Karpas-422 (cell line): ENCODE data around the gene EIF1B. TPM values are rescaled to one million over a fixed set of nuclear protein-coding genes. Genes with fewer than 3 reads are reported as not detected.

ENCODE experiments used
- DNase-seq: peaks from one replicate; pipeline ENCODE4 v3.0.0-alpha.2; 2015
- H2AFZ ChIP-seq: fragments of 200-600 bp; sonication (generic); 2 replicates; pipeline ENCODE4 v1.6.1; 2014; ENCODE audit warnings: antibody characterized with exemption, low read length, mixed read lengths
- H3K27ac ChIP-seq: fragments of 200-600 bp; sonication (generic); 2 replicates; pipeline ENCODE4 v1.5.1; 2014; ENCODE audit warnings: mild to moderate bottlenecking, low read length, moderate library complexity
- H3K27me3 ChIP-seq: fragments of 200-600 bp; sonication (generic); 2 replicates; pipeline ENCODE4 v1.6.1; 2014; ENCODE audit warnings: low read length, mixed read lengths
- H3K36me3 ChIP-seq: fragments of 200-600 bp; sonication (generic); 2 replicates; pipeline ENCODE4 v1.6.1; 2014; ENCODE audit warnings: low read length, mixed read lengths; ENCODE audit not compliant: insufficient read depth
- H3K4me1 ChIP-seq: fragments of 200-600 bp; sonication (generic); 2 replicates; pipeline ENCODE4 v1.6.1; 2014; ENCODE audit warnings: mild to moderate bottlenecking, low read length, mixed read lengths
- H3K4me2 ChIP-seq: fragments of 200-600 bp; sonication (generic); 2 replicates; pipeline ENCODE4 v1.6.1; 2014; ENCODE audit warnings: low read length, low read depth, mild to moderate bottlenecking; ENCODE audit not compliant: poor library complexity, severe bottlenecking
- H3K4me3 ChIP-seq: fragments of 200-600 bp; sonication (generic); 2 replicates; pipeline ENCODE4 v1.5.1; 2014; ENCODE audit warnings: mild to moderate bottlenecking, antibody characterized with exemption, low read length, mixed read lengths
- H3K79me2 ChIP-seq: fragments of 200-600 bp; sonication (generic); 2 replicates; pipeline ENCODE4 v1.6.1; 2014; ENCODE audit warnings: mild to moderate bottlenecking, low read length, mixed read lengths
- H3K9ac ChIP-seq: fragments of 200-600 bp; sonication (generic); 2 replicates; pipeline ENCODE4 v1.6.0; 2014; ENCODE audit warnings: low read length
- H3K9me2 ChIP-seq: fragments of 200-600 bp; sonication (generic), shearing (Covaris generic); replicated peaks from 2 replicates; pipeline ENCODE4 v1.6.0; 2014; ENCODE audit warnings: mild to moderate bottlenecking, low read length, moderate library complexity; ENCODE audit not compliant: insufficient read depth
- H3K9me3 ChIP-seq: fragments of 300-700, 200-600 bp; sonication (generic); 2 replicates; pipeline ENCODE4 v1.6.1; 2014; ENCODE audit warnings: low read length, mixed read lengths
- H4K20me1 ChIP-seq: fragments of 200-600 bp; sonication (generic); 2 replicates; pipeline ENCODE4 v1.6.1; 2014; ENCODE audit warnings: mild to moderate bottlenecking, antibody characterized with exemption, low read length, low read depth; ENCODE audit not compliant: insufficient read depth
- total RNA-seq: library from RNA; depleted of rRNA; stranded (reverse); fragments of >200 nt; shearing (Covaris generic); gene quantifications from 2 replicates; pipeline ENCODE4 v1.2.3, GENCODE V29; 2014; ENCODE audit warnings: low replicate concordance

Gene EIF1B
- total RNA-seq, 1 experiment from 2014 or later: 41.9 TPM

DNA sequence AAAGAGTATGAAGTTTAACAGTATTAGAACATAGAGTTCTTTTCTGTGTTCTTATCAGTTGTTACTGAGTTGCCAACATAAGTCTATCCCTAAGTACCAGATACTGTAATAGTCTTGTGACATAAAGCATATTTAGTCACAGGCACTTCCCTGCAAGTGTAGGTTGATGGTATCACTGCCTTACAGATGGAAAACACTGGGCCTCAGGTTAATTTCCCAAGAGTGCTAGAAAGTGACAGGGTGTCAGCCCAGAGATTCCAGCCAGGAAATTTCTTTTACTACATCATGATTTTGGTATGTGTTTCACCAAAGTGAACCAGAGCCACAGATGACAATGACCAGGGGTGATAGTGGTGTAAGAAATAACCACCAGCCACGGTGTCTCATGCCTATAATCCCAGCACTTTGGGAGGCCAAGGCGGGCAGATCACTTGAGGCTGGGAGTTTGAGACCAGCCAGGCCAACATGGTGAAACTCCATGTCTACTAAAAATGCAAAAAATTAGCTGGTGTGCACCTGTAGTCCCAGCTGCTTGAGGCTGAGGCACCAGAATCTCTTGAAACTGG, 3.2 kb downstream of the EIF1B start:
- Histone ChIP-seq H3K9ac (no peak overlapping the region), H3K4me3 (no peak overlapping the region), H3K79me2 (peaks cover 27% of the 10 kb centered on the region), H3K27ac (no peak overlapping the region; the same call in 1 of the 2 replicates), H2AFZ (no peak overlapping the region), H3K4me2 (no peak overlapping the region), H3K4me1 (peaks cover 35% of the 10 kb centered on the region), H4K20me1 (no peaks in the 10 kb centered on the region), H3K9me2 (no peaks in the 10 kb centered on the region), H3K27me3 (no peaks in the 10 kb centered on the region), H3K36me3 (peaks cover 23% of the 10 kb centered on the region; the same call in 1 of the 2 replicates), H3K9me3 (no peaks in the 10 kb centered on the region)
- DNase-seq: no peak

GRCh38 chr3:40313975-40314860, 4.7 kb downstream of the EIF1B start:
- H2AFZ ChIP-seq: no peak overlapping the region
- H3K4me2 ChIP-seq: no peak overlapping the region
- H3K9ac ChIP-seq: no peak overlapping the region

DNA sequence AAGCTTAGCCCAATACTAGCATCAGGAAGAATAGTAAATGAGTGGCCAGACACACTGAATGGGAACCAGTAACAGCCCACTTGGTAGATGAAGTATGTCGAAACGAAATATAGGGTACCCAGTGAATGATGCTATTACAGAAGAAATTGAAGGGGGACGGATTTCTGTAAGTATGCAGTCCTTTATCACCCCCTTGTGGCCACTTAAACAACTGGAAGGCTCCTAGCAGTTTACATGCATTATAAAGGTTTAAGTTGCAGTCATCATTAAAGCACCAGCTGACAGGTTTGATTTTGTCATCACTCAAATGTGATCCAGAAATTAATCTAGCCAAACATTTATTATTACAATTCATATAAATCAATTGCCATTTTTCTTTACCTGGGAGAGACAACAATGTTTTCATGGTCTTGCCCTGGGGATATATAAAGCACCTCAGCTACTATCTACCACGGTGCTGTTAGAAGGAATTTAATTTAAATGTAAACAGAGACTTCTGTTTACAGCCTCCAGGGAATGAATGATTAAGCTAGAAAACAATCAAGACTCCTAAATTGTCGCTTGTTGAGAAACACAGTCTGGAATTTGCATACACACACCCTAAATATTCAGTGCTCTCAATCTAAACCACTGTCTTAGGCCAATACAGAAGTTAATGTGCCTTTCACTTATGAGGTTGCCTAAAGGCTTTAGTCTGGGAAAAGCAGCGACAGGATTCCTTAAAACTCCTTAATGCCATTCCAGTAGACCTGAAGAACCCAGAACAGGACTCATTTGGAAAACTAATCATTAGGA, 7.8 kb downstream of the EIF1B start:
- peak; percentile 90 for DNase-seq
- H3K79me2 ChIP-seq: no peaks in the 10 kb centered on the region
- peaks cover 9% of the 10 kb centered on the region for H3K4me1 ChIP-seq
- H3K9ac ChIP-seq: no peak overlapping the region
- no peak overlapping the region for H3K27ac ChIP-seq
- no peak overlapping the region for H3K4me2 ChIP-seq
- no peak overlapping the region for H3K4me3 ChIP-seq
- H3K36me3 ChIP-seq: peaks cover 7% of the 10 kb centered on the region; the same call in 1 of the 2 replicates
- no peaks in the 10 kb centered on the region for H3K27me3 ChIP-seq
- H2AFZ ChIP-seq: no peak overlapping the region
- no peaks in the 10 kb centered on the region for H3K9me2 ChIP-seq
- no peaks in the 10 kb centered on the region for H4K20me1 ChIP-seq
- H3K9me3 ChIP-seq: no peaks in the 10 kb centered on the region

More at GRCh38 chr3:40313975-40314860, 4.7 kb downstream of the EIF1B start:
- no peaks in the 10 kb centered on the region for H3K9me3 ChIP-seq
- peak; percentile 51 for DNase-seq
- H3K79me2 ChIP-seq: peaks cover 27% of the 10 kb centered on the region
- H3K9me2 ChIP-seq: no peaks in the 10 kb centered on the region
- H3K4me1 ChIP-seq: peaks cover 27% of the 10 kb centered on the region
- no peaks in the 10 kb centered on the region for H4K20me1 ChIP-seq
- peaks cover 23% of the 10 kb centered on the region; the same call in 1 of the 2 replicates for H3K36me3 ChIP-seq
- no peaks in the 10 kb centered on the region for H3K27me3 ChIP-seq
- H3K4me3 ChIP-seq: no peak overlapping the region
- H3K27ac ChIP-seq: no peak overlapping the region

DNA sequence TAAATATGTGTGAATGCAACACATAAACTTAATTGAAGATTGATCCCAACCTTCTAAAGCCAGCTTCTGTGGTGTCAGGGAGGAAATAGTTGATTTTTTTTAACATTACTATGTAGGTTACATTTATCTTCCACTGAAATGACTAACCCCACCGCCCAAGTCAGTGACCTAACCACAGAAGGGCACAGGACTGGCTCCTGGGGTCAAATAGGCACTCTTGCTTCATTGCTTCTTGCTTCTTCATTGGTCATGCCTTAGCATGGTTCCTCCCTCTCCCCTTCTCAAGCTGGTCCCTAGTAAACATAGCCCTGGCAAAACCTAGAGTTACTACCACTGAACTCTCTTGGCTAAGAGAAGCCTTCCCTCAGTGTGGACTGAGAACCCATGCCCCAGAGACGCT, 12.3 kb downstream of the EIF1B start:
- DNase-seq: no peak
- Histone ChIP-seq H3K9ac (no peak overlapping the region), H3K4me3 (no peak overlapping the region), H3K27me3 (no peaks in the 10 kb centered on the region), H3K79me2 (no peaks in the 10 kb centered on the region), H3K9me3 (no peaks in the 10 kb centered on the region), H3K36me3 (no peaks in the 10 kb centered on the region), H4K20me1 (no peaks in the 10 kb centered on the region), H3K9me2 (no peaks in the 10 kb centered on the region), H2AFZ (no peak overlapping the region), H3K27ac (no peak overlapping the region), H3K4me2 (no peak overlapping the region), H3K4me1 (peaks cover 7% of the 10 kb centered on the region)

- no peak overlapping the region for H3K9ac ChIP-seq
- H3K9me2 ChIP-seq: no peaks in the 10 kb centered on the region
- no peak overlapping the region for H3K4me2 ChIP-seq
- no peak overlapping the region for H2AFZ ChIP-seq
- H3K36me3 ChIP-seq: no peaks in the 10 kb centered on the region
- H3K9me3 ChIP-seq: no peaks in the 10 kb centered on the region
- H3K4me3 ChIP-seq: no peak overlapping the region
- no peak for DNase-seq
- no peaks in the 10 kb centered on the region for H4K20me1 ChIP-seq
- no peaks in the 10 kb centered on the region for H3K27me3 ChIP-seq
- H3K27ac ChIP-seq: no peak overlapping the region
- H3K4me1 ChIP-seq: peaks cover 13% of the 10 kb centered on the region
- H3K79me2 ChIP-seq: no peaks in the 10 kb centered on the region
These were observed 14.4 kb downstream of the EIF1B start for GRCh38 chr3:40323946-40324345.

DNA sequence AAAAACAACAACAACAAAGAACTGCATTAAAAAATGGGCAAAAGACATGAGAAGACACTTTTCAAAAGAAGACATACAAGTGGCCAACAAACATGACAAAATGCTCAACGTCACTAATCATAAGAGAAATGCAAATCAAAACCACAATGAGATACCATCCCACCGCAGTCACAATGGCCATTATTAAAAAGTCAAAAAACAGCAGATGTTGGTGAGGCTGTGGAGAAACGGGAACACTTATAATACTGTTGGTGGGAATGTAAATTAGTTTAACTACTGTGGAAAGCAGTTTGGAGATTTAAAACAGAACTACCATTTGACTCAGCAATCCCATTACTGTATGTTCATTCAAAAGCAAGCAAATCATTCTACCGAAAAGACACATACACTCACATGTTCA, 15.1 kb downstream of the EIF1B start:
- Histone ChIP-seq H2AFZ (no peak overlapping the region), H3K79me2 (no peaks in the 10 kb centered on the region), H3K36me3 (no peaks in the 10 kb centered on the region), H3K27me3 (no peaks in the 10 kb centered on the region), H3K9me2 (no peaks in the 10 kb centered on the region), H4K20me1 (no peaks in the 10 kb centered on the region), H3K4me2 (no peak overlapping the region), H3K4me3 (no peak overlapping the region), H3K9me3 (no peaks in the 10 kb centered on the region), H3K27ac (no peak overlapping the region), H3K9ac (no peak overlapping the region), H3K4me1 (peaks cover 13% of the 10 kb centered on the region)
- DNase-seq: no peak

DNA sequence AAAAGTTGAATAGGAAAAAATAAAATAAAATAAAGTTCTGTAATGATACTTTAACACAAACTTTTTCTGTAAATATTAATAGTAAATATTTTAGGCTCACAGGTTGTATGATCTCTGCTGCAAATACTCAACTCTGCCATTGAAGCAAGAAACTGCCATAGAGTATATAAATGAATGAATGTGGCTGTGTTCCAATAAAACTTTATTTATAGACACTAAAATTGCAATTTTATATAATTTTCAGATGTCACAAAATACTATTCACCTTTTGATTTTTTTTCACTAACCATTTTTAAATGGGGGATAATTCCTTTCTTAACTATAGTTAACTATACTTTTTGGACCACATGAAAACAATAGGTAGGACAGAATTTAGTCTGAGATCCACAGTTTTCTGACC, 16.0 kb downstream of the EIF1B start:
- H3K36me3 ChIP-seq: no peaks in the 10 kb centered on the region
- H3K4me3 ChIP-seq: no peak overlapping the region
- H3K9me3 ChIP-seq: no peaks in the 10 kb centered on the region
- no peak overlapping the region for H3K27ac ChIP-seq
- no peak overlapping the region for H3K9ac ChIP-seq
- no peaks in the 10 kb centered on the region for H4K20me1 ChIP-seq
- H3K4me2 ChIP-seq: no peak overlapping the region
- no peaks in the 10 kb centered on the region for H3K27me3 ChIP-seq
- H3K9me2 ChIP-seq: no peaks in the 10 kb centered on the region
- DNase-seq: no peak
- H3K4me1 ChIP-seq: peaks cover 13% of the 10 kb centered on the region
- H2AFZ ChIP-seq: no peak overlapping the region
- H3K79me2 ChIP-seq: no peaks in the 10 kb centered on the region

DNA sequence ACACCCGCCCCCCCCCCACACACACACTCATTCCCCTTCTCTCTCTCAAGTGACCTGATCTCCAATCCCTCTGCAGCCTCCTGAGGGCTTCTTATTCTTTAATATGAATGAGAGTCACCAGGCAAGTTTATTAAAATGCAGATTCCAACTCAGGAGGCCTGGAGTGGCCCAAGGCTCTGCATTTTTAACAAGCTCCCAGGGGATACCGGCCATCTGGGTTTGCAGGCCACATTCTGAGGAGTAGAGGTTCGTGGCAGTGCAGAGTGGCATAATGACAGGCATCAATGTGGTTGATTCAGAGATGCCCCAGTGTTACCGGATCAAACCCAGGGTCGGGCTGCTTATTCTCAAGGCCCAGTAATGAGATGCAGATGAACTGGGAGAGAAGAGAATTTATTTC, 18.9 kb downstream of the EIF1B start:
- Histone ChIP-seq H3K36me3 (no peaks in the 10 kb centered on the region), H3K9ac (no peak overlapping the region), H2AFZ (no peak overlapping the region), H3K27me3 (no peaks in the 10 kb centered on the region), H3K4me1 (peaks cover 13% of the 10 kb centered on the region), H3K4me3 (no peak overlapping the region), H3K9me3 (no peaks in the 10 kb centered on the region), H3K79me2 (no peaks in the 10 kb centered on the region), H3K9me2 (no peaks in the 10 kb centered on the region), H4K20me1 (no peaks in the 10 kb centered on the region), H3K27ac (no peak overlapping the region), H3K4me2 (no peak overlapping the region)
- no peak for DNase-seq
